AG10803 (cell line): Measurements from ENCODE around the gene FER.
"Not testable (repeated sequence)": the region's sequence is repeated elsewhere in the genome, so short reads cannot be mapped to it uniquely, and the experiment has no call there.

Experiments used
- DNase-seq: peaks from one replicate; pipeline ENCODE4 v3.0.0; 2010; ENCODE audit warnings: low read depth
- H3K4me3 ChIP-seq: 2 replicates; pipeline ENCODE4 v1.5.1; 2011; ENCODE audit warnings: mild to moderate bottlenecking, low read length, control low read depth
- TF ChIP-seq, protein P1 (sequence below): conservative IDR thresholded peaks from 2 replicates; pipeline ENCODE4 v1.5.1; 2011; ENCODE audit warnings: mild to moderate bottlenecking, low read length, control low read depth, inconsistent platforms

The FER gene

DNA sequence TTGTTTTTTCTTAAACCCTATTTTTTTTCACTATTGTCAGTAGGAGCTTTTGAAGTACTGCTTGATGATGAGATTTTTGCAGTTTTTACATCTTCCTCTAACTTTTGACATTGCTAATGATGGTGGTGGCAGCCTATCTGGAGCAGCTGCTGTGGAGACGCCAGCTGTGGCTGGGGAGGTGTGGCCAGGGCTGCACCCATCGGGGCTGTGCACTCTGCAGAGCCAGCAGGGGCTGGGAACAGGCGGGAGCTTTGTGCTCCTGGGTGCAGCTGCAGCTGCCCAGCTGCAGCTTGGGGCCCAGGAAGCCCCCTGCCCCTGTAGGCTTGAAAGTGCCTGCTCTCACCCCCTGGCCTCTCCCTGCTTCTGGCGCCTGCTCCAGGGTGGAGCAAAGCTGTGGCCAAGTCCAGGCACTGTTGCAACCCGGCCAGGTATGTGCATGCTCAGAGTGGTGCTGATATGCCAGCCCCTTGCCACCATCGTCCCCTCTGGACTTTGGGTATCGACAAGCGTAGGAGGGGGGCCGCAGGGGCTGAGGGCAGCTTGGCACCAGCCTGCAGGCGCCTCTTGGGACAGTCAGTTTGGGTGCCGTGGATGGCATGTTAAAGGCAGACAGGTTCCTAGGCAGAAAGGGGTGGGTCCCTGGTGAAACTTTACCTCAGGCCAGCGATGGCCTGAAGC is 39.2 kb downstream of the FER start:
- TF ChIP-seq, protein P1, sequence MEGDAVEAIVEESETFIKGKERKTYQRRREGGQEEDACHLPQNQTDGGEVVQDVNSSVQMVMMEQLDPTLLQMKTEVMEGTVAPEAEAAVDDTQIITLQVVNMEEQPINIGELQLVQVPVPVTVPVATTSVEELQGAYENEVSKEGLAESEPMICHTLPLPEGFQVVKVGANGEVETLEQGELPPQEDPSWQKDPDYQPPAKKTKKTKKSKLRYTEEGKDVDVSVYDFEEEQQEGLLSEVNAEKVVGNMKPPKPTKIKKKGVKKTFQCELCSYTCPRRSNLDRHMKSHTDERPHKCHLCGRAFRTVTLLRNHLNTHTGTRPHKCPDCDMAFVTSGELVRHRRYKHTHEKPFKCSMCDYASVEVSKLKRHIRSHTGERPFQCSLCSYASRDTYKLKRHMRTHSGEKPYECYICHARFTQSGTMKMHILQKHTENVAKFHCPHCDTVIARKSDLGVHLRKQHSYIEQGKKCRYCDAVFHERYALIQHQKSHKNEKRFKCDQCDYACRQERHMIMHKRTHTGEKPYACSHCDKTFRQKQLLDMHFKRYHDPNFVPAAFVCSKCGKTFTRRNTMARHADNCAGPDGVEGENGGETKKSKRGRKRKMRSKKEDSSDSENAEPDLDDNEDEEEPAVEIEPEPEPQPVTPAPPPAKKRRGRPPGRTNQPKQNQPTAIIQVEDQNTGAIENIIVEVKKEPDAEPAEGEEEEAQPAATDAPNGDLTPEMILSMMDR = no peak
- no peak overlapping the region for H3K4me3 ChIP-seq
- no peak for DNase-seq

DNA sequence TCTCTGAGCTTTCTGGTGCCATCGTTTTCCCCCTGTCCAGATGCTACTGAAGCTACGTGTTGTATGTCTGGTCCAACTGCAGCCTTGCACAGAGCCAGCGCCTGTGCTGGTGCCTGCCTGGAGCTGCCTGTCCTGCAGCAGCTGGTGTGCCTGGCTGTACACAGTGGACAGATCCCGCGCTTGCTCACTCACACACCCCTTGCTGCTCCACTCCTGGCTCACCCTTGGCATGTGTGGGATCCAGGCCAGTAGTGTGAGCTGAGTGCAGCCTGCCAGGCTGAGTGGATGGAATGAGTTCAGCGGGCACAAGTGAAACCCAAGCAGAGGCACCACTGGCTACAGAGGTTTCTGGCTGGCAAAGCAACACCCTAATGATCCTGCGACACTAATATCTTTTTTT is 40.4 kb downstream of the FER start:
- H3K4me3 ChIP-seq = no peak overlapping the region
- TF ChIP-seq, protein P1 = no peak
- DNase-seq = peak; percentile 37

DNA sequence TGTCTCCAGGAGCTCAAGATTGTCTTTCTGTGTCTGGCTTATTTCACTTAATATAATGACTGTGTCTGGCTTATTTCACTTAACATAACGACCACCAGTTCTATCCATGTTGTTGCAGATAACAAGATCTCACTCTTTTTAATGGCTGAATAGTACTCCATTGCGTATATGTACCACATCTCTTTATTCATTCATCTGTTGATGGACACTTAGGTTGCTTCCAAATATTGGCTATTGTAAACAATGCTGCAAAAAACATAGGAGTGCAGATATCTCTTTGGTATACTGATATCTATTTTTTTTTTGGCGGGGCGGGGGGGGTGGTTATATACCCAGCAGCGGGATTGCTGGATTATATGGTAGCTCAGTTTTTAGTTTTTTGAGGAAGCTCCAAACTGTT is 45.5 kb downstream of the FER start:
- TF ChIP-seq, protein P1 = no peak
- no peak for DNase-seq
- H3K4me3 ChIP-seq = no peak overlapping the region

DNA sequence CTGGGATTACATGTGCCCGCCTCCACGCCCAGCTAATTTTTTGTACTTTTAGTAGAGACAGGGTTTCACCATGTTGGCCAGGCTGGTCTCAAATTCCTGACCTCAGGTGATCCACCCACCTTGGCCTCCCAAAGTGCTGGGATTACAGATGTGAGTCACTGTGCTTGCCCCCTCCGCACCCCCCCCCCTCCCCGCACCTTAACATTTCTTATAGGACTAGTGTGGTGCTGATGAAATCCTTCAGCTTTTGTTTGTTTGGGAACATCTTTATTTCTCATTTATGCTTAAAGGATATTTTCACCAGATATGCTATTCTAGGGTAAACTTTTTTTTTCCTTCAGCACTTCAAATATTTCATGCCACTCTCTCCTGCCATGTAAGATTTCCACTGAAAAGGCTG is 46.7 kb downstream of the FER start:
- not testable (repeated sequence) for DNase-seq, H3K4me3 ChIP-seq

DNA sequence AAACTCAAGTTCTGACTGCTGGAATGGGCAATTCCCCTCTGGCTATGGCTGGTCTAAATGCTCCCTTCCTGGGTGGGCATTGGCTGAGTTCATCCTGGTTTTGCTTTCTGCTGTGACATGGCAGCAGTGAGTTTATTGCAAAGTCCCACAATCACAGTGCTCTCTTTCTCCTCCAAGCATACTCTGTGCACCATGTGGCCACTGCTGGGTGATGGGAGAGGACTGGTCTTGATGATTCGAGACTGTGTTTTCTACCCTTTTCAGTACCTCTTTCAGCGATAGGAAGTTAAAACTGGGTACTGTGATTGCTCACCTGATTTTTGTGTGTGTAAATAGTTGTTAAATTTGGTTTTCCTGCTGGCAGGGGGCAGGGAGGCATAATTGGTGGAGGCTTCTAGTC is 49.7 kb downstream of the FER start:
- TF ChIP-seq, protein P1 = no peak
- H3K4me3 ChIP-seq = no peak overlapping the region
- DNase-seq = no peak

DNA sequence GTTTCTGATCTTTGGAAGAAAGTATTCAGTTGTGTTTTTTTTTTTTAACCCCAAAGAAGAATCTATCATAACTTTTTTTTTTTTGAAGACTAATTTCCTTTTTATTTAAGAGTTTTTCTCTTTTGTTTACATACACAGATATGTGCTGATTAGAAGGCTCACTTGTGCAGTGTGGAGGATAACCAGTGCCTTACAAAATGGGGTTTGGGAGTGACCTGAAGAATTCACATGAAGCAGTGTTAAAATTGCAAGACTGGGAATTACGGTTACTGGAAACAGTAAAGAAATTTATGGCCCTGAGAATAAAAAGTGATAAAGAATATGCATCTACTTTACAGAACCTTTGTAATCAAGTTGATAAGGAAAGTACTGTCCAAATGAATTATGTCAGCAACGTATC is 50.3 kb downstream of the FER start:
- no peak overlapping the region for H3K4me3 ChIP-seq
- DNase-seq = no peak
- TF ChIP-seq, protein P1 = no peak

DNA sequence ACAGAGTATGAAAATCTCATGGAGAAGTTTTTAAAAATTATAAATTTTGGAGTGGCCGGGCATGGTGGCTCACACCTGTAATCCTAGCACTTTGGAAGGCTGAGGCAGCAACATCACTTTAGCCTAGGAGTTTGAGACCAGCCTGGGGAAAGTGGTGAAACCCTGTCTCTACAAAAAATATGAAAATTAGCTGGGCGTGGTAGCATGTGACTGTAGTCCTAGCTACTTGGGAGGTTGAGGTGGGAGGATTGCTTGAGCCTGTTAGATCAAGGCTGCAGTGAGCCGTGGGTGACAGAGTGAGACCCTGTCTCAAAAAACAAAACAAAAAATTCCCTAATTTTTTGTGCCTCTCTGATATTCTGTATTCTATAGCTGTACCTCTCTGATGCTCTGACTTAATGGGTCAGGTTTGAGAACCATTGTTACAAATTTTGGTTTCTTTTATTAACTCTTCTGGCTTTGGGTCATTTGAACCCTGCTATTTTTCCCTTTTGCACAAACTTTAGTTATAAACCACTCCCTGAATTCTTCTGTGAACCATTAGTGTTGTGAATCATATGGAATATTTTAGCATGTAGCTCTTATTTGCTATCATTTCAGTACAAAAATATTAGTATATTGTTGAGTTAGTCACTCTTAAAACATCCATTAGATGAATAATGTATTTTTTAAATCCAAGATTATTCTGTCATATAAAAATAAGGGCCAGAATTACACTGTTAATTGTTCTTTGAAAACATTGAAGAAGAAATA is 51.0 kb downstream of the FER start:
- no peak overlapping the region for H3K4me3 ChIP-seq
- TF ChIP-seq, protein P1 = no peak
- no peak for DNase-seq
